Transverse colon (tissue), 4 donors: Measurements from ENCODE around the gene KAT8.

Experiments
- POLR2A ChIP-seq: fragments of 450-650 bp; IDR thresholded peaks from one replicate; pipeline ENCODE4 v1.6.1; 2016; ENCODE audit warnings: antibody characterized with exemption, mild to moderate bottlenecking, moderate library complexity
- POLR2AphosphoS5 ChIP-seq, 3 donors: sonication (generic); formaldehyde crosslinking; IDR thresholded peaks; one replicate each; pipeline ENCODE4 v1.6.1; 2016; ENCODE audit warnings: antibody characterized with exemption in 3 of 3
- TF ChIP-seq, protein P1 (sequence below), 5 experiments: fragments of 200-600 bp in 3 of 5; fragments of 450-650 bp in 2 of 5; sonication (generic) in 3 of 5; IDR thresholded peaks; 1 replicate in 2 of 5; 2 replicates in 3 of 5; pipeline ENCODE4 v1.5.1; 2016 to 2017; ENCODE audit warnings: antibody characterized with exemption in 5 of 5, inconsistent platforms in 3 of 5, mild to moderate bottlenecking in 2 of 5, moderate library complexity in 1 of 5

DNA sequence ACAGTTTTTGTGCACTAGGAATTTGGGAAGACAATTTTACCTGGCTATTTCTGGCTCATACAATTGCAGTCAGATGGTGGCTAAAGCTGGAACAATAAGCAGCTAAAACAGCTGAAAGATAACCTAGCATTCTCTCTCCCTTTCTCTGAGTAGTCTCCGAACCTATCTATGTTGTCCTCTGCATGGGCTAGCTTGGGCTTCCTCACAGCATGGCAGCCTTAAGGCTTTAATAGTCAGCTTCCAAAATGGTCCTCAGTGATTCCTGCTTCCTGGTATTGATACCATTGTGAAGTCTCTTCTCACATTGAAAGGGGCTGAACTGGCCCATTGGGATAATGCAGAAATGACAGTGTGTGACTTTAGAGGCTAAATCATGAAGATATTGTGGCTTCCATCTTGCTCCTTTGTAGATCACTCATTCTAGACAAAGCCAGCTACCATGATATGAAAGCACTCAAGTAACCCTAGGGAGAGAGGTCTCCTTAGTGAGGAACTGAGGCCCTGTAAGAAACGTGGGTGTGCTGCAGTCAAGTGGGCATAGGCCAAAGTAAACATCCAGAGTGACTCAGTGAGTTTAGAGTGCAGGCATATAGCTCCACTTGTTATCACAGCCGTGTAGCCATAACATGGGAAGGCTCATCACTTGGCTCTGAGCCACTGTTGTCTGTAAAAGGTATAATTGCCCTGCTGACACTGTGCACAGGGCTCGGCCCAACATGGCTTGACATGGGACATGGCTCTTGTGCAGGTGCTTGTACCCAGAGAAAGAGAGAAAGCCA is 17.4 kb upstream of the KAT8 start:
- TF ChIP-seq, protein P1, sequence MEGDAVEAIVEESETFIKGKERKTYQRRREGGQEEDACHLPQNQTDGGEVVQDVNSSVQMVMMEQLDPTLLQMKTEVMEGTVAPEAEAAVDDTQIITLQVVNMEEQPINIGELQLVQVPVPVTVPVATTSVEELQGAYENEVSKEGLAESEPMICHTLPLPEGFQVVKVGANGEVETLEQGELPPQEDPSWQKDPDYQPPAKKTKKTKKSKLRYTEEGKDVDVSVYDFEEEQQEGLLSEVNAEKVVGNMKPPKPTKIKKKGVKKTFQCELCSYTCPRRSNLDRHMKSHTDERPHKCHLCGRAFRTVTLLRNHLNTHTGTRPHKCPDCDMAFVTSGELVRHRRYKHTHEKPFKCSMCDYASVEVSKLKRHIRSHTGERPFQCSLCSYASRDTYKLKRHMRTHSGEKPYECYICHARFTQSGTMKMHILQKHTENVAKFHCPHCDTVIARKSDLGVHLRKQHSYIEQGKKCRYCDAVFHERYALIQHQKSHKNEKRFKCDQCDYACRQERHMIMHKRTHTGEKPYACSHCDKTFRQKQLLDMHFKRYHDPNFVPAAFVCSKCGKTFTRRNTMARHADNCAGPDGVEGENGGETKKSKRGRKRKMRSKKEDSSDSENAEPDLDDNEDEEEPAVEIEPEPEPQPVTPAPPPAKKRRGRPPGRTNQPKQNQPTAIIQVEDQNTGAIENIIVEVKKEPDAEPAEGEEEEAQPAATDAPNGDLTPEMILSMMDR (IDR thresholded peaks at IDR 0.05), result no peak
- no peak for TF ChIP-seq POLR2A
- TF ChIP-seq POLR2AphosphoS5 (IDR thresholded peaks at IDR 0.05), result no peak
